K562 (cell line): ENCODE measurements around the gene CREB5.

Source experiments
- CTCF ChIP-seq, 3 experiments: IDR thresholded peaks in 2 of 3; conservative IDR thresholded peaks in 1 of 3; 2 replicates each; pipeline ENCODE4 v1.5.1; 2011 to 2012; ENCODE audit warnings: low read length in 3 of 3, mild to moderate bottlenecking in 3 of 3, control low read depth in 2 of 3, improper control_type of control experiment in 1 of 3, inconsistent platforms in 1 of 3, low read depth in 1 of 3, mixed read lengths in 1 of 3, moderate library complexity in 1 of 3; ENCODE audit not compliant: insufficient read depth in 2 of 3
- GTF2F1 ChIP-seq: IDR thresholded peaks from 2 replicates; pipeline ENCODE4 v1.6.1; 2011; ENCODE audit warnings: low read depth, low read length, improper control_type of control experiment

GRCh38 chr7:28473571-28474281 lies 61.4 kb downstream of the CREB5 start:
- TF ChIP-seq GTF2F1 (no peak), CTCF (IDR thresholded peaks at IDR 0.05 in 2 of 3, conservative IDR thresholded peaks at IDR 0.05 in 1 of 3; ENCODE audit: insufficient read depth in 2 of 3, low read depth in 1 of 3, low read length in 3 of 3) (no peak)
